ENCODE data around the gene COL23A1. TPM values are rescaled to one million over a fixed set of nuclear protein-coding genes. Genes with fewer than 3 reads are reported as not detected.
A peak's percentile ranks its signal among the peaks of the same experiment; 100 is the strongest.

The COL23A1 gene
- total RNA-seq, 2 experiments from 2014 or later, result 0.10 to 0.18 TPM

GRCh38 chr5:178619390-178619789 lies 29.2 kb upstream of the COL23A1 start:
- Mint-ChIP-seq H3K4me1 (peaks cover 18% of the 10 kb centered on the region), H3K4me3 (no peak overlapping the region), H3K36me3 (ENCODE audit: low read depth) (peaks cover 69% of the 10 kb centered on the region), H3K27ac (no peak overlapping the region), H3K9me3 (no peaks in the 10 kb centered on the region), H3K27me3 (no peaks in the 10 kb centered on the region)
- POLR2A ChIA-PET, result interaction anchor here (1.3 kb wide), 1 partner anchor 13 kb away, joined by 3 read pairs; no protein-coding TSS in a partner anchor
- CTCF ChIA-PET, result no interaction called here
- no peak for DNase-seq

- no peaks in the 10 kb centered on the region for H3K9me3 Mint-ChIP-seq
- H3K36me3 Mint-ChIP-seq (ENCODE audit: low read depth), result peaks cover 74% of the 10 kb centered on the region
- no peaks in the 10 kb centered on the region for H3K27me3 Mint-ChIP-seq
- no peak overlapping the region for H3K4me3 Mint-ChIP-seq
- CTCF ChIA-PET, result interaction anchor here (0.5 kb wide), 1 partner anchor 1541 kb away, joined by 3 read pairs; no protein-coding TSS in a partner anchor
- no peak for DNase-seq
- POLR2A ChIA-PET, result interaction anchor here (3.5 kb wide), 1 partner anchor 13 kb away, joined by 16 read pairs; the partner anchor contains the start of gene CLK4
- no peak overlapping the region for H3K27ac Mint-ChIP-seq
- no peaks in the 10 kb centered on the region for H3K4me1 Mint-ChIP-seq
Observed at GRCh38 chr5:178612299-178612698, 22.1 kb upstream of the COL23A1 start.

- no peak for DNase-seq
- ChIA-PET CTCF (interaction anchor here (1.0 to 1.2 kb wide), 2 partner anchors 19 to 125 kb away, joined by 3 to 4 read pairs; partner anchors contain the start of gene ZNF354A), POLR2A (interaction anchor here (0.8 to 1.0 kb wide), 3 partner anchors 11 to 19 kb away, joined by 3 read pairs; no protein-coding TSS in a partner anchor)
- H3K9me3 Mint-ChIP-seq, result no peaks in the 10 kb centered on the region
- H3K4me1 Mint-ChIP-seq, result no peaks in the 10 kb centered on the region
- H3K27me3 Mint-ChIP-seq, result no peaks in the 10 kb centered on the region
- H3K4me3 Mint-ChIP-seq, result no peak overlapping the region
- peaks cover 78% of the 10 kb centered on the region for H3K36me3 Mint-ChIP-seq (ENCODE audit: low read depth)
- no peak overlapping the region for H3K27ac Mint-ChIP-seq
Observed at GRCh38 chr5:178606269-178606668, 16.1 kb upstream of the COL23A1 start.

GRCh38 chr5:178605788-178606187 lies 15.6 kb upstream of the COL23A1 start:
- H3K27me3 Mint-ChIP-seq, result no peaks in the 10 kb centered on the region
- no peak overlapping the region for H3K27ac Mint-ChIP-seq
- DNase-seq, result no peak
- no peak overlapping the region for H3K4me3 Mint-ChIP-seq
- H3K36me3 Mint-ChIP-seq (ENCODE audit: low read depth), result peaks cover 78% of the 10 kb centered on the region
- ChIA-PET POLR2A (interaction anchor here (0.9 to 1.0 kb wide), 3 partner anchors 11 to 20 kb away, joined by 3 to 4 read pairs (median 3); no protein-coding TSS in a partner anchor), CTCF (interaction anchor here (0.6 to 1.2 kb wide), 4 partner anchors 20 to 371 kb away, joined by 3 to 4 read pairs (median 3); partner anchors contain the start of gene ZNF354A)
- no peaks in the 10 kb centered on the region for H3K9me3 Mint-ChIP-seq
- no peaks in the 10 kb centered on the region for H3K4me1 Mint-ChIP-seq

- Mint-ChIP-seq H3K27me3 (no peaks in the 10 kb centered on the region), H3K27ac (no peak overlapping the region), H3K9me3 (peaks cover 4% of the 10 kb centered on the region), H3K4me1 (no peaks in the 10 kb centered on the region), H3K36me3 (ENCODE audit: low read depth) (peaks cover 82% of the 10 kb centered on the region), H3K4me3 (no peak overlapping the region)
- ChIA-PET POLR2A (no interaction called here), CTCF (no interaction called here)
- DNase-seq, result no peak
Observed at GRCh38 chr5:178602752-178603151, 12.6 kb upstream of the COL23A1 start.

GRCh38 chr5:178595750-178596149 lies 5.6 kb upstream of the COL23A1 start:
- H3K4me3 Mint-ChIP-seq, result no peak overlapping the region
- H3K27me3 Mint-ChIP-seq, result peaks cover 14% of the 10 kb centered on the region
- peaks cover 29% of the 10 kb centered on the region for H3K9me3 Mint-ChIP-seq
- no peak for DNase-seq
- peaks cover 54% of the 10 kb centered on the region for H3K36me3 Mint-ChIP-seq (ENCODE audit: low read depth)
- no peak overlapping the region for H3K27ac Mint-ChIP-seq
- POLR2A ChIA-PET, result no interaction called here
- CTCF ChIA-PET, result no interaction called here
- peaks cover 3% of the 10 kb centered on the region for H3K4me1 Mint-ChIP-seq

- peaks cover 17% of the 10 kb centered on the region for H3K27me3 Mint-ChIP-seq
- H3K36me3 Mint-ChIP-seq (ENCODE audit: low read depth), result peaks cover 52% of the 10 kb centered on the region
- no peak overlapping the region for H3K4me3 Mint-ChIP-seq
- no peak overlapping the region for H3K27ac Mint-ChIP-seq
- ChIA-PET CTCF (no interaction called here), POLR2A (no interaction called here)
- peaks cover 29% of the 10 kb centered on the region for H3K9me3 Mint-ChIP-seq
- peaks cover 6% of the 10 kb centered on the region for H3K4me1 Mint-ChIP-seq
- DNase-seq, result no peak
Observed at GRCh38 chr5:178595150-178595549, 5.0 kb upstream of the COL23A1 start.

GRCh38 chr5:178590924-178591423 lies 781 bp upstream of the COL23A1 start:
- Mint-ChIP-seq H3K27ac (no peak overlapping the region), H3K4me1 (peaks cover 6% of the 10 kb centered on the region), H3K9me3 (peaks cover 21% of the 10 kb centered on the region), H3K4me3 (peak overlapping the region; percentile 47), H3K36me3 (ENCODE audit: low read depth) (peaks cover 24% of the 10 kb centered on the region), H3K27me3 (peaks cover 50% of the 10 kb centered on the region)
- ChIA-PET POLR2A (no interaction called here), CTCF (interaction anchor here (1.4 kb wide), 1 partner anchor 307 kb away, joined by 4 read pairs; no protein-coding TSS in a partner anchor)
- no peak for DNase-seq

- DNase-seq, result no peak
- peaks cover 50% of the 10 kb centered on the region for H3K27me3 Mint-ChIP-seq
- H3K36me3 Mint-ChIP-seq (ENCODE audit: low read depth), result peaks cover 15% of the 10 kb centered on the region
- H3K4me3 Mint-ChIP-seq, result no peak overlapping the region
- H3K27ac Mint-ChIP-seq, result no peak overlapping the region
- ChIA-PET CTCF (interaction anchor here (0.7 kb wide), 1 partner anchor 309 kb away, joined by 3 read pairs; no protein-coding TSS in a partner anchor), POLR2A (no interaction called here)
- peaks cover 6% of the 10 kb centered on the region for H3K4me1 Mint-ChIP-seq
- peaks cover 7% of the 10 kb centered on the region for H3K9me3 Mint-ChIP-seq
Observed at GRCh38 chr5:178589180-178590140, 733 bp downstream of the COL23A1 start.

GRCh38 chr5:178588769-178589168 lies 1.4 kb downstream of the COL23A1 start:
- POLR2A ChIA-PET, result no interaction called here
- no peak overlapping the region for H3K27ac Mint-ChIP-seq
- peaks cover 50% of the 10 kb centered on the region for H3K27me3 Mint-ChIP-seq
- peaks cover under 1% of the 10 kb centered on the region for H3K9me3 Mint-ChIP-seq
- H3K36me3 Mint-ChIP-seq (ENCODE audit: low read depth), result peaks cover 8% of the 10 kb centered on the region
- no peak overlapping the region for H3K4me3 Mint-ChIP-seq
- no peak for DNase-seq
- peaks cover 6% of the 10 kb centered on the region for H3K4me1 Mint-ChIP-seq
- CTCF ChIA-PET, result no interaction called here

- POLR2A ChIA-PET, result no interaction called here
- H3K27me3 Mint-ChIP-seq, result peaks cover 50% of the 10 kb centered on the region
- no peak for DNase-seq
Observed at GRCh38 chr5:178587763-178588611, 2.2 kb downstream of the COL23A1 start.

GRCh38 chr5:178586396-178586795 lies 3.8 kb downstream of the COL23A1 start:
- peaks cover 6% of the 10 kb centered on the region for H3K4me1 Mint-ChIP-seq
- H3K9me3 Mint-ChIP-seq, result no peaks in the 10 kb centered on the region
- no peak for DNase-seq
- peaks cover 5% of the 10 kb centered on the region for H3K36me3 Mint-ChIP-seq (ENCODE audit: low read depth)
- H3K4me3 Mint-ChIP-seq, result no peak overlapping the region
- CTCF ChIA-PET, result no interaction called here
- POLR2A ChIA-PET, result no interaction called here
- no peak overlapping the region for H3K27ac Mint-ChIP-seq
- peaks cover 43% of the 10 kb centered on the region for H3K27me3 Mint-ChIP-seq

More at GRCh38 chr5:178587763-178588611, 2.2 kb downstream of the COL23A1 start:
- no peak overlapping the region for H3K27ac Mint-ChIP-seq
- no peaks in the 10 kb centered on the region for H3K9me3 Mint-ChIP-seq
- peaks cover 6% of the 10 kb centered on the region for H3K4me1 Mint-ChIP-seq
- no peak overlapping the region for H3K4me3 Mint-ChIP-seq
- CTCF ChIA-PET, result interaction anchor here (0.6 kb wide), 1 partner anchor 104 kb away, joined by 4 read pairs; no protein-coding TSS in a partner anchor
- peaks cover 7% of the 10 kb centered on the region for H3K36me3 Mint-ChIP-seq (ENCODE audit: low read depth)

Data from activated CD4-positive, alpha-beta memory T cell treated with anti-CD3 and anti-CD28 coated beads, Interleukin-2, amount 10 ng/mL, durations not matched to agents 7 days and 5 days (primary cell).